HepG2 (cell line): Measurements from ENCODE around the gene RPS19BP1. TPM values are rescaled to one million over a fixed set of nuclear protein-coding genes. Genes with fewer than 3 reads are reported as not detected.

Source experiments
- CCDC6 ChIP-seq: sonication (generic); formaldehyde crosslinking; IDR thresholded peaks from 2 replicates; pipeline ENCODE4 v1.8.1; 2022; ENCODE audit warnings: mild to moderate bottlenecking, missing genetic modification reagents, moderate library complexity
- GATA4 ChIP-seq: sonication (generic); IDR thresholded peaks from 2 replicates; pipeline ENCODE4 v1.6.1; 2016; ENCODE audit warnings: antibody characterized with exemption, low read depth, borderline replicate concordance
- PLRG1 ChIP-seq: fragments of 450-650 bp; conservative IDR thresholded peaks from 2 replicates; pipeline ENCODE4 v1.6.1; 2016
- POLR2AphosphoS2 ChIP-seq: IDR thresholded peaks from 2 replicates; pipeline ENCODE4 v1.6.1; 2011; ENCODE audit warnings: low read depth, low read length, improper control_type of control experiment
- POLR2AphosphoS5 ChIP-seq: IDR thresholded peaks from 2 replicates; pipeline ENCODE4 v1.6.1; 2012; ENCODE audit warnings: low read depth, low read length
- SOX13 ChIP-seq, 3 experiments: fragments of 450-650 bp in 1 of 3; sonication (generic) in 1 of 3; formaldehyde crosslinking in 1 of 3; IDR thresholded peaks in 2 of 3; conservative IDR thresholded peaks in 1 of 3; 2 replicates each; pipeline versions ENCODE4 v1.5.0 to v1.6.1; 2016 to 2020; ENCODE audit warnings: antibody characterized with exemption in 1 of 3, mild to moderate bottlenecking in 1 of 3, missing compliant biosample characterization in 1 of 3, missing genetic modification reagents in 1 of 3, moderate library complexity in 1 of 3
- THAP11 ChIP-seq: IDR thresholded peaks from 2 replicates; pipeline ENCODE4 v1.6.1; 2016; ENCODE audit warnings: missing biosample characterization, missing genetic modification reagents
- YY1 ChIP-seq: IDR thresholded peaks from 2 replicates; pipeline ENCODE4 v1.6.1; 2011; ENCODE audit warnings: low read length, low read depth, moderate library complexity, mild to moderate bottlenecking; ENCODE audit not compliant: insufficient read depth, insufficient replicate concordance
- ZNF670 ChIP-seq: sonication (generic); formaldehyde crosslinking; IDR thresholded peaks from 2 replicates; pipeline ENCODE4 v1.8.0; 2022; ENCODE audit warnings: mild to moderate bottlenecking, missing genetic modification reagents, borderline replicate concordance
- ZSCAN22 ChIP-seq: sonication (generic); formaldehyde crosslinking; IDR thresholded peaks from 2 replicates; pipeline ENCODE4 v1.4.0; 2020; ENCODE audit warnings: mild to moderate bottlenecking, missing genetic modification reagents
- polyA plus RNA-seq, 8 experiments: library from polyadenylated mRNA; depleted of rRNA in 3 of 8; stranded (reverse) in 7 of 8; unstranded in 1 of 8; fragments of >200 nt; fragmentation: Illumina TruSeq in 4 of 8; extraction: Trizol in 4 of 8; gene quantifications; 2 replicates each; pipeline versions ENCODE4 v1.2.1 to v1.2.3, GENCODE V29; 2011 to 2016; ENCODE audit warnings: low read depth in 4 of 8, missing spikeins in 1 of 8, mixed read lengths in 1 of 8; ENCODE audit not compliant: insufficient read depth in 1 of 8
- total RNA-seq, 5 experiments: library from RNA; depleted of rRNA; stranded (reverse); fragments of >200 nt; fragmentation: Illumina TruSeq; extraction: Trizol; gene quantifications; 2 replicates each; pipeline ENCODE4 v1.2.3, GENCODE V29; 2016; ENCODE audit warnings: low read depth in 1 of 5
- TF ChIP-seq, protein P1 (sequence below): sonication (generic); formaldehyde crosslinking; IDR thresholded peaks from 2 replicates; pipeline ENCODE4 v1.8.1; 2023; ENCODE audit warnings: mild to moderate bottlenecking, missing genetic modification reagents
- TF ChIP-seq, protein P2 (sequence below): sonication (generic); formaldehyde crosslinking; IDR thresholded peaks from 2 replicates; pipeline ENCODE4 v1.4.0; 2020; ENCODE audit warnings: missing genetic modification reagents, borderline replicate concordance
- TF ChIP-seq, protein P3 (sequence below): IDR thresholded peaks from 2 replicates; pipeline ENCODE4 v1.6.1; 2012; ENCODE audit warnings: inconsistent platforms
- TF ChIP-seq, protein P4 (sequence below): sonication (generic); formaldehyde crosslinking; IDR thresholded peaks from 2 replicates; pipeline ENCODE4 v1.4.0; 2020; ENCODE audit warnings: mild to moderate bottlenecking, missing genetic modification reagents

The RPS19BP1 gene
- total and polyA plus RNA-seq, 2 of the 13 experiments (the other 11 are each of a cell fraction or from before 2014, with no cell fraction given): 44.3 to 81.3 TPM

DNA sequence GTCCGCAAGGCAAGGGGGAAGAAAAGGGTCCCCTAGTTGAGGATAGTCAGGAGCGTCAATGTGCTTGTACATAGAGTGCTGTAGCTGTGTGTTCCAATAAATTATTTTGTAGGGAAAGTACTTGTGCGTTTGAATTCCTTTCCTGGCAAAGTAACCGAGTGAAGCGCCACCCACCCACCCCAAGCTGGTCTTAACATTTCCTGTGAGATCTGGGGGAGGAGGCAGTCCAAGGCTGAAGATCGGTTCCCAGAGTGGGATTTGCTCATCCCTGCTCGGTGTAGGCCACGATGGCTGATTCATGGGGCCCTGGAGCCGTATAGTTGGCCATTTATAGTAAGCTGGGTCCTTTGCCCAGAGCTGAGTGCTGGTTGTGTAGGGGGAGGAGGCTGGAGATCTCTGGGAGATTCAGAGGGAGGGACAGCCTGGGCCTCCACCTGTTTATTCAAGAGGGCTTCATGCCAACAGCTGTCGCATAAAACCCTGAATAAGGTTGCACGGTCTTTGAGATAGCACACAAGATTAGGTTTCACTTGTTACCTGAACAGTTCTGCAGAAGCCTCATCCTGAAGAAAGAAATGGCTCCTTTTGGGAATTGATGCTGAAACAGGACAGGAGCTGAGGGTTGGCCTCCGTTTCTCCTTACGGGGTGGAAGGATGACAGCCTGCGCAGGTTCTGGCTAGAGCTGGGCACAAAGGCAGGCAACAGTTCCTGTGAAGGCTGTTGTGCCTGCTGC is 9.8 kb downstream of the RPS19BP1 start (continued):
- TF ChIP-seq, protein P1, sequence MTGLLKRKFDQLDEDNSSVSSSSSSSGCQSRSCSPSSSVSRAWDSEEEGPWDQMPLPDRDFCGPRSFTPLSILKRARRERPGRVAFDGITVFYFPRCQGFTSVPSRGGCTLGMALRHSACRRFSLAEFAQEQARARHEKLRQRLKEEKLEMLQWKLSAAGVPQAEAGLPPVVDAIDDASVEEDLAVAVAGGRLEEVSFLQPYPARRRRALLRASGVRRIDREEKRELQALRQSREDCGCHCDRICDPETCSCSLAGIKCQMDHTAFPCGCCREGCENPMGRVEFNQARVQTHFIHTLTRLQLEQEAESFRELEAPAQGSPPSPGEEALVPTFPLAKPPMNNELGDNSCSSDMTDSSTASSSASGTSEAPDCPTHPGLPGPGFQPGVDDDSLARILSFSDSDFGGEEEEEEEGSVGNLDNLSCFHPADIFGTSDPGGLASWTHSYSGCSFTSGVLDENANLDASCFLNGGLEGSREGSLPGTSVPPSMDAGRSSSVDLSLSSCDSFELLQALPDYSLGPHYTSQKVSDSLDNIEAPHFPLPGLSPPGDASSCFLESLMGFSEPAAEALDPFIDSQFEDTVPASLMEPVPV (CRISPR knock-in tag): no peak
- TF ChIP-seq CCDC6 (CRISPR knock-in tag) (0 out of 2 replicates have a peak, but pooled peaks have one; percentile 20), POLR2AphosphoS5 (peak; percentile 54; the same call in 1 of the 2 replicates), ZSCAN22 (CRISPR knock-in tag) (0 out of 2 replicates have a peak, but pooled peaks have one; percentile 42), PLRG1 (no peak), GATA4 (0 out of 2 replicates have a peak, but pooled peaks have one; percentile 8), POLR2AphosphoS2 (peak; percentile 96; the same call in 1 of the 2 replicates), THAP11 (no peak), YY1 (no peak), ZNF670 (CRISPR knock-in tag) (0 out of 2 replicates have a peak, but pooled peaks have one; percentile 24), SOX13 (IDR thresholded peaks at IDR 0.05) (no peak), SOX13 (CRISPR knock-in tag; conservative IDR thresholded peaks at IDR 0.05 in 1 of 2, IDR thresholded peaks at IDR 0.05 in 1 of 2) (peak; percentile 3 to 86; a peak in 1 of 4 replicates)
- TF ChIP-seq, protein P2, sequence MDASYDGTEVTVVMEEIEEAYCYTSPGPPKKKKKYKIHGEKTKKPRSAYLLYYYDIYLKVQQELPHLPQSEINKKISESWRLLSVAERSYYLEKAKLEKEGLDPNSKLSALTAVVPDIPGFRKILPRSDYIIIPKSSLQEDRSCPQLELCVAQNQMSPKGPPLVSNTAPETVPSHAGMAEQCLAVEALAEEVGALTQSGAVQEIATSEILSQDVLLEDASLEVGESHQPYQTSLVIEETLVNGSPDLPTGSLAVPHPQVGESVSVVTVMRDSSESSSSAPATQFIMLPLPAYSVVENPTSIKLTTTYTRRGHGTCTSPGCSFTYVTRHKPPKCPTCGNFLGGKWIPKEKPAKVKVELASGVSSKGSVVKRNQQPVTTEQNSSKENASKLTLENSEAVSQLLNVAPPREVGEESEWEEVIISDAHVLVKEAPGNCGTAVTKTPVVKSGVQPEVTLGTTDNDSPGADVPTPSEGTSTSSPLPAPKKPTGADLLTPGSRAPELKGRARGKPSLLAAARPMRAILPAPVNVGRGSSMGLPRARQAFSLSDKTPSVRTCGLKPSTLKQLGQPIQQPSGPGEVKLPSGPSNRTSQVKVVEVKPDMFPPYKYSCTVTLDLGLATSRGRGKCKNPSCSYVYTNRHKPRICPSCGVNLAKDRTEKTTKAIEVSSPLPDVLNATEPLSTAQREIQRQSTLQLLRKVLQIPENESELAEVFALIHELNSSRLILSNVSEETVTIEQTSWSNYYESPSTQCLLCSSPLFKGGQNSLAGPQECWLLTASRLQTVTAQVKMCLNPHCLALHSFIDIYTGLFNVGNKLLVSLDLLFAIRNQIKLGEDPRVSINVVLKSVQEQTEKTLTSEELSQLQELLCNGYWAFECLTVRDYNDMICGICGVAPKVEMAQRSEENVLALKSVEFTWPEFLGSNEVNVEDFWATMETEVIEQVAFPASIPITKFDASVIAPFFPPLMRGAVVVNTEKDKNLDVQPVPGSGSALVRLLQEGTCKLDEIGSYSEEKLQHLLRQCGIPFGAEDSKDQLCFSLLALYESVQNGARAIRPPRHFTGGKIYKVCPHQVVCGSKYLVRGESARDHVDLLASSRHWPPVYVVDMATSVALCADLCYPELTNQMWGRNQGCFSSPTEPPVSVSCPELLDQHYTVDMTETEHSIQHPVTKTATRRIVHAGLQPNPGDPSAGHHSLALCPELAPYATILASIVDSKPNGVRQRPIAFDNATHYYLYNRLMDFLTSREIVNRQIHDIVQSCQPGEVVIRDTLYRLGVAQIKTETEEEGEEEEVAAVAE (CRISPR knock-in tag): no peak; the same call in 1 of the 2 replicates
- TF ChIP-seq, protein P3, sequence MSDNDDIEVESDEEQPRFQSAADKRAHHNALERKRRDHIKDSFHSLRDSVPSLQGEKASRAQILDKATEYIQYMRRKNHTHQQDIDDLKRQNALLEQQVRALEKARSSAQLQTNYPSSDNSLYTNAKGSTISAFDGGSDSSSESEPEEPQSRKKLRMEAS: 0 out of 2 replicates have a peak, but pooled peaks have one; percentile 30
- TF ChIP-seq, protein P4, sequence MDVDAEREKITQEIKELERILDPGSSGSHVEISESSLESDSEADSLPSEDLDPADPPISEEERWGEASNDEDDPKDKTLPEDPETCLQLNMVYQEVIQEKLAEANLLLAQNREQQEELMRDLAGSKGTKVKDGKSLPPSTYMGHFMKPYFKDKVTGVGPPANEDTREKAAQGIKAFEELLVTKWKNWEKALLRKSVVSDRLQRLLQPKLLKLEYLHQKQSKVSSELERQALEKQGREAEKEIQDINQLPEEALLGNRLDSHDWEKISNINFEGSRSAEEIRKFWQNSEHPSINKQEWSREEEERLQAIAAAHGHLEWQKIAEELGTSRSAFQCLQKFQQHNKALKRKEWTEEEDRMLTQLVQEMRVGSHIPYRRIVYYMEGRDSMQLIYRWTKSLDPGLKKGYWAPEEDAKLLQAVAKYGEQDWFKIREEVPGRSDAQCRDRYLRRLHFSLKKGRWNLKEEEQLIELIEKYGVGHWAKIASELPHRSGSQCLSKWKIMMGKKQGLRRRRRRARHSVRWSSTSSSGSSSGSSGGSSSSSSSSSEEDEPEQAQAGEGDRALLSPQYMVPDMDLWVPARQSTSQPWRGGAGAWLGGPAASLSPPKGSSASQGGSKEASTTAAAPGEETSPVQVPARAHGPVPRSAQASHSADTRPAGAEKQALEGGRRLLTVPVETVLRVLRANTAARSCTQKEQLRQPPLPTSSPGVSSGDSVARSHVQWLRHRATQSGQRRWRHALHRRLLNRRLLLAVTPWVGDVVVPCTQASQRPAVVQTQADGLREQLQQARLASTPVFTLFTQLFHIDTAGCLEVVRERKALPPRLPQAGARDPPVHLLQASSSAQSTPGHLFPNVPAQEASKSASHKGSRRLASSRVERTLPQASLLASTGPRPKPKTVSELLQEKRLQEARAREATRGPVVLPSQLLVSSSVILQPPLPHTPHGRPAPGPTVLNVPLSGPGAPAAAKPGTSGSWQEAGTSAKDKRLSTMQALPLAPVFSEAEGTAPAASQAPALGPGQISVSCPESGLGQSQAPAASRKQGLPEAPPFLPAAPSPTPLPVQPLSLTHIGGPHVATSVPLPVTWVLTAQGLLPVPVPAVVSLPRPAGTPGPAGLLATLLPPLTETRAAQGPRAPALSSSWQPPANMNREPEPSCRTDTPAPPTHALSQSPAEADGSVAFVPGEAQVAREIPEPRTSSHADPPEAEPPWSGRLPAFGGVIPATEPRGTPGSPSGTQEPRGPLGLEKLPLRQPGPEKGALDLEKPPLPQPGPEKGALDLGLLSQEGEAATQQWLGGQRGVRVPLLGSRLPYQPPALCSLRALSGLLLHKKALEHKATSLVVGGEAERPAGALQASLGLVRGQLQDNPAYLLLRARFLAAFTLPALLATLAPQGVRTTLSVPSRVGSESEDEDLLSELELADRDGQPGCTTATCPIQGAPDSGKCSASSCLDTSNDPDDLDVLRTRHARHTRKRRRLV (CRISPR knock-in tag): 0 out of 2 replicates have a peak, but pooled peaks have one; percentile 34
